Thyroid gland (tissue), 4 donors: ENCODE data around the gene TNS2. TPM values are rescaled to one million over a fixed set of nuclear protein-coding genes. Genes with fewer than 3 reads are reported as not detected.

Experiments used
- DNase-seq, 2 donors: peaks; one replicate each; pipeline ENCODE4 v3.0.0-alpha.2; 2019
- H3K27ac ChIP-seq, 3 donors: fragments of 200-600 bp; sonication (generic); 1 replicate in 2 of 3; 2 replicates in 1 of 3; pipeline ENCODE4 v1.5.1; 2016 to 2019; ENCODE audit warnings: mild to moderate bottlenecking in 1 of 3, moderate library complexity in 1 of 3
- H3K27me3 ChIP-seq: fragments of 200-600 bp; sonication (generic); one replicate; pipeline ENCODE4 v1.5.1; 2019
- H3K36me3 ChIP-seq, 2 donors: fragments of 200-600 bp; sonication (generic); one replicate each; pipeline ENCODE4 v1.5.1; 2016 to 2019
- H3K4me1 ChIP-seq, 2 donors: fragments of 200-600 bp; sonication (generic); one replicate each; pipeline ENCODE4 v1.5.1; 2017 to 2019
- H3K4me3 ChIP-seq, 3 donors: fragments of 200-600 bp; sonication (generic); replicated peaks in 1 of 3; 1 replicate in 2 of 3; 2 replicates in 1 of 3; pipeline ENCODE4 v1.5.1; 2016; ENCODE audit warnings: mild to moderate bottlenecking in 1 of 3
- H3K9me3 ChIP-seq: fragments of 200-600 bp; sonication (generic); one replicate; pipeline ENCODE4 v1.5.1; 2017
- POLR2A ChIP-seq, 2 donors: fragments of 450-650 bp; IDR thresholded peaks; one replicate each; pipeline ENCODE4 v1.6.1; 2017; ENCODE audit warnings: antibody characterized with exemption in 2 of 2, mild to moderate bottlenecking in 2 of 2, moderate library complexity in 1 of 2
- WGBS, 2 donors: methylation state at CpG; one replicate each; pipeline ENCODE4 v1.1.5; 2017; 5-methylcytosine and 5-hydroxymethylcytosine counted together
- intact Hi-C: fragments of 100-400 bp; cut with DNase I; formaldehyde crosslinking; loops from one replicate; pipeline ENCODE4 v1.15.1; 2023
- total RNA-seq, 4 donors: library from RNA; depleted of rRNA; stranded (reverse); fragments of >200 nt; gene quantifications; one replicate each; pipeline ENCODE4 v1.2.3, GENCODE V29; 2016
- TF ChIP-seq, protein P1 (sequence below), 6 experiments: fragments of 200-600 bp in 3 of 6; fragments of 450-650 bp in 3 of 6; sonication (generic) in 3 of 6; IDR thresholded peaks; one replicate each; pipeline ENCODE4 v1.5.1; 2016 to 2019; ENCODE audit warnings: antibody characterized with exemption in 6 of 6, mild to moderate bottlenecking in 2 of 6, inconsistent platforms in 1 of 6, moderate library complexity in 1 of 6

TNS2 gene, protein sequence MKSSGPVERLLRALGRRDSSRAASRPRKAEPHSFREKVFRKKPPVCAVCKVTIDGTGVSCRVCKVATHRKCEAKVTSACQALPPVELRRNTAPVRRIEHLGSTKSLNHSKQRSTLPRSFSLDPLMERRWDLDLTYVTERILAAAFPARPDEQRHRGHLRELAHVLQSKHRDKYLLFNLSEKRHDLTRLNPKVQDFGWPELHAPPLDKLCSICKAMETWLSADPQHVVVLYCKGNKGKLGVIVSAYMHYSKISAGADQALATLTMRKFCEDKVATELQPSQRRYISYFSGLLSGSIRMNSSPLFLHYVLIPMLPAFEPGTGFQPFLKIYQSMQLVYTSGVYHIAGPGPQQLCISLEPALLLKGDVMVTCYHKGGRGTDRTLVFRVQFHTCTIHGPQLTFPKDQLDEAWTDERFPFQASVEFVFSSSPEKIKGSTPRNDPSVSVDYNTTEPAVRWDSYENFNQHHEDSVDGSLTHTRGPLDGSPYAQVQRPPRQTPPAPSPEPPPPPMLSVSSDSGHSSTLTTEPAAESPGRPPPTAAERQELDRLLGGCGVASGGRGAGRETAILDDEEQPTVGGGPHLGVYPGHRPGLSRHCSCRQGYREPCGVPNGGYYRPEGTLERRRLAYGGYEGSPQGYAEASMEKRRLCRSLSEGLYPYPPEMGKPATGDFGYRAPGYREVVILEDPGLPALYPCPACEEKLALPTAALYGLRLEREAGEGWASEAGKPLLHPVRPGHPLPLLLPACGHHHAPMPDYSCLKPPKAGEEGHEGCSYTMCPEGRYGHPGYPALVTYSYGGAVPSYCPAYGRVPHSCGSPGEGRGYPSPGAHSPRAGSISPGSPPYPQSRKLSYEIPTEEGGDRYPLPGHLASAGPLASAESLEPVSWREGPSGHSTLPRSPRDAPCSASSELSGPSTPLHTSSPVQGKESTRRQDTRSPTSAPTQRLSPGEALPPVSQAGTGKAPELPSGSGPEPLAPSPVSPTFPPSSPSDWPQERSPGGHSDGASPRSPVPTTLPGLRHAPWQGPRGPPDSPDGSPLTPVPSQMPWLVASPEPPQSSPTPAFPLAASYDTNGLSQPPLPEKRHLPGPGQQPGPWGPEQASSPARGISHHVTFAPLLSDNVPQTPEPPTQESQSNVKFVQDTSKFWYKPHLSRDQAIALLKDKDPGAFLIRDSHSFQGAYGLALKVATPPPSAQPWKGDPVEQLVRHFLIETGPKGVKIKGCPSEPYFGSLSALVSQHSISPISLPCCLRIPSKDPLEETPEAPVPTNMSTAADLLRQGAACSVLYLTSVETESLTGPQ (N-terminal part only)
- 100 to 1,000 TPM in 3 of 4 donors, 10 to 100 TPM in 1; 86.7 to 179 (median 114) TPM for total RNA-seq

DNA sequence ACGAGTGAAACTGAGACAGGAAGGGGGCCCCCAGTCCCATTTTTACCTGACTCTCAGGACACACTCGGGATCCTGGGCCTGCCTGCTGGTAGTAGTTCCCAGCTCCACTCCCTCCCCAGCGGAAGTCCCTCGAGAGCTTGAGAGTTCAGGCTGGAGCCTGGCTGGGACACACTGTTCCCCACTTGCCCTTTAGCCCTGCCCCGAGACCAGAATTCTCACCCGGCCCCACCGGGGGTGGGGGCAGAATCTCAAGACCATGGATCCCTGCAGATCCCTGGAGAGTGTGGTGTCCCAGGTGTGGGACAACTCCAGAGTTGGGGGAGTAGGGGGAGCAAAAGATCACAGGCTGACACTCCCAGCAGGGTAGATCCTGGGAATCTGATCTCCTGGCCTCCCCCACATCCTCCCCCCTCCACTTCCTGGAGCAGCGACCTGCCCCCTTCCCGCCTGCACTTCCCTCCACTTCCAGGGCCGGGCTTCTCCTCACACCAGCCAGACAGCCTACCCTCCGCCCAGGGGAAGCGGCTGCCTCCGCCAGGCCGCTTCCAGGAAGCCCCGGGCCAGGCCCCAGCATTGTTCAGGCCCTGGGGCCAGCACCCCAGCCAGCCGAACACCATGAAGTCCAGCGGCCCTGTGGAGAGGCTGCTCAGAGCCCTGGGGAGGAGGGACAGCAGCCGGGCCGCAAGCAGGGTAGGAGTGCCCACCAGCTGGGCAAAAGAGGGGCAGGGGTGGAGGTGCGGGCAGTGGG is at the start of gene TNS2:
Gene TNS2 (plus strand): TSS at position 495 of the 748 bp plus-strand sequence. CDS start 121 bp downstream, at position 616.
- Histone ChIP-seq H3K4me1 (peaks cover 70 to 85% of the 10 kb centered on the region in 2 donors), H3K36me3 (no peaks in the 10 kb centered on the region), H3K27ac (peak within 1 kb of the TSS; percentile 98 to 100 (median 99)), H3K27me3 (no peaks in the 10 kb centered on the region), H3K4me3 (peak within 1 kb of the TSS; percentile 6 to 57 (median 25)), H3K9me3 (no peaks in the 10 kb centered on the region)
- peak; percentile 84 to 85 for DNase-seq
- intact Hi-C loops: no loop called here
- peak in 1 of 2 donors; percentile 53 for TF ChIP-seq POLR2A (IDR thresholded peaks at IDR 0.05)
- TF ChIP-seq, protein P1, sequence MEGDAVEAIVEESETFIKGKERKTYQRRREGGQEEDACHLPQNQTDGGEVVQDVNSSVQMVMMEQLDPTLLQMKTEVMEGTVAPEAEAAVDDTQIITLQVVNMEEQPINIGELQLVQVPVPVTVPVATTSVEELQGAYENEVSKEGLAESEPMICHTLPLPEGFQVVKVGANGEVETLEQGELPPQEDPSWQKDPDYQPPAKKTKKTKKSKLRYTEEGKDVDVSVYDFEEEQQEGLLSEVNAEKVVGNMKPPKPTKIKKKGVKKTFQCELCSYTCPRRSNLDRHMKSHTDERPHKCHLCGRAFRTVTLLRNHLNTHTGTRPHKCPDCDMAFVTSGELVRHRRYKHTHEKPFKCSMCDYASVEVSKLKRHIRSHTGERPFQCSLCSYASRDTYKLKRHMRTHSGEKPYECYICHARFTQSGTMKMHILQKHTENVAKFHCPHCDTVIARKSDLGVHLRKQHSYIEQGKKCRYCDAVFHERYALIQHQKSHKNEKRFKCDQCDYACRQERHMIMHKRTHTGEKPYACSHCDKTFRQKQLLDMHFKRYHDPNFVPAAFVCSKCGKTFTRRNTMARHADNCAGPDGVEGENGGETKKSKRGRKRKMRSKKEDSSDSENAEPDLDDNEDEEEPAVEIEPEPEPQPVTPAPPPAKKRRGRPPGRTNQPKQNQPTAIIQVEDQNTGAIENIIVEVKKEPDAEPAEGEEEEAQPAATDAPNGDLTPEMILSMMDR (IDR thresholded peaks at IDR 0.05): no peak
- WGBS, 2 donors: 19 to 30% methylated on average over 6 to 18 of the region's 20 CpGs

DNA sequence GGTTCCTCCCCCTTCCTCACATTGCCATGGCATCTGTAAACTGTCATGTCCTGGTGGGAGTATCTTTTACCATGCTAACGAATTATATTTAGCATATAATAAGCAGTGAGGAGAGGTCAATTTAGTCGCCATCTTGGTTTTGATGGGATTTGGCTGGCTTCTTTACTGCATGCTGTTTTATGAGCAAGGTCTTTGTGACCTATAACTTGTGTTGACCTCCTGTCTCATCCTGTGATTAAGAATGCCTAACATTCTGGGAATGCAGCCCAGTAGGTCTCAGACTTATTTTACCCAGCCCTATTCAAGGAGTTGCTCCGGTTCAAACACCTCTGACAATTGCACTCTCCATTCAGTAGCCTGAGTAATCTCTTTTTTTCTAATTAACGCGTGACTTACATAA is 45.7 kb upstream of the TNS2 start:
- Histone ChIP-seq H3K4me3 (no peak overlapping the region), H3K4me1 (peaks cover 19 to 28% of the 10 kb centered on the region in 2 donors), H3K27me3 (no peaks in the 10 kb centered on the region), H3K36me3 (no peaks in the 10 kb centered on the region), H3K27ac (no peak overlapping the region), H3K9me3 (no peaks in the 10 kb centered on the region)
- TF ChIP-seq POLR2A (IDR thresholded peaks at IDR 0.05): no peak
- TF ChIP-seq, protein P1 (IDR thresholded peaks at IDR 0.05): no peak
- DNase-seq: no peak
- intact Hi-C loops: no loop called here
- WGBS, 2 donors: 40 to 49% methylated on average over 5 of the region's 5 CpGs

DNA sequence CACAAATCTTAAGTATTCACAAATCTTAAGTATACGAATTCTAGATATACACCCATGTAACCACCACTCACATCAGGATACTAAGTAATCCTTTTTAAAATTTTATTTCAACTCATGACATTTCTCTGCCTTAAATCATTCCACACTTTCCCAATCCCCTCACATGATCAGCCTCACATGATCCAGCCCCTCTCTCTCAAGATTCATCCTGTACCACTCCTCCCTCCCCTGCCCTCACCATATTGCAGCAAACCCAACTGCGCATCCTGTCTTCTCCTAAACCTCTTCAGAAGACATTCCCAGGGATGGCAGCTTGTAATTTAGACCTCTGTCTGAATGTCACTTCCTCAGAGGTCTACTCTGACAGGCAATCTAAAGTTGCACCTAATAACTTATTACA is 45.3 kb upstream of the TNS2 start:
- no peak for TF ChIP-seq POLR2A (IDR thresholded peaks at IDR 0.05)
- TF ChIP-seq, protein P1 (IDR thresholded peaks at IDR 0.05): no peak
- no peaks in the 10 kb centered on the region for H3K9me3 ChIP-seq
- WGBS, 2 donors: 82 to 85% methylated on average over 2 of the region's 2 CpGs
- H3K27me3 ChIP-seq: no peaks in the 10 kb centered on the region
- H3K36me3 ChIP-seq: no peaks in the 10 kb centered on the region
- no peak overlapping the region for H3K27ac ChIP-seq
- DNase-seq: no peak
- intact Hi-C loops: no loop called here
- H3K4me3 ChIP-seq: no peak overlapping the region
- peaks cover 23 to 32% of the 10 kb centered on the region in 2 donors for H3K4me1 ChIP-seq

DNA sequence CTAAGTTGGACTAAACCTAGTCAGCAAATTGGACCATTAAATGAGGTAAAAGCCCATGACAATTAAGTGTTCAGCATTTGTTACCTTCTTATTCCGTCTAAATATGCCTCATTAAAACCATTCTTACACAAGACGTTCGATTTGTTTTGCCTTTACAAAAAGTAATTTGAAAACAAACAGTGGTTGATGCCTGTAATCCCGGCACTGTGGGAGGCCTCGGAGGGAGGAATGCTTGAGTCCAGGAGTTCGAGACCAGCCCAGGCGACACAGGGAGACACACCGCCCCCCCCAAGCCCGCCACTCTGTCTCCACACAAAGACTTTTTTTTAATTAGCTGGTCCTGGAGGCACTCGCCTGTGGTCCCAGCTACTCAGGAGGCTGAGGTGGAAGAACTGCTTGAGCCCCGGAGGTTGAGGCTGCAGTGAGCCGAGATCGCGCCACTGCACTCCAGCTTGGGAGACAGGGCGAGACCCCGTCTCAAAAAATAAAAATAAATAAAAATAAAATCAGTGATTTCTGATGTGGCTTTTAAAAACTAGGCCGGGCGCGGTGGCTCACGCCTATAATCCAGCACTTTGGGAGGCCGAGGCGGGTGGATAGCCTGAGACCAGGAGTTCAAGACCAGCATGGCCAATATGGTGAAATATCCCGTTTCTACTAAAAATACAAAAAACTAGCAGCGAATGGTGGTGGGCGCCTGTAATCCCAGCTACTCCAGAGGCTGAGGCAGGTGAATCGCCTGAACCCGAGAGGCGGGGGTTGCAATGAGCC is 44.5 kb upstream of the TNS2 start:
- Histone ChIP-seq H3K27me3 (no peaks in the 10 kb centered on the region), H3K27ac (peak overlapping the region in 2 of 3 donors; percentile 64 to 95), H3K4me3 (peak overlapping the region in 2 of 3 donors; percentile 28 to 39), H3K4me1 (peaks cover 30 to 39% of the 10 kb centered on the region in 2 donors), H3K9me3 (no peaks in the 10 kb centered on the region), H3K36me3 (no peaks in the 10 kb centered on the region)
- WGBS, 2 donors: 12 to 16% methylated on average over 27 to 28 of the region's 28 CpGs
- intact Hi-C loops: no loop called here
- DNase-seq: peak; percentile 14 to 18
- TF ChIP-seq, protein P1 (IDR thresholded peaks at IDR 0.05): no peak
- no peak for TF ChIP-seq POLR2A (IDR thresholded peaks at IDR 0.05)
